ENCODE data around the gene ALPP. TPM values are rescaled to one million over a fixed set of nuclear protein-coding genes. Genes with fewer than 3 reads are reported as not detected.
"Not testable (repeated sequence)": the region's sequence is repeated elsewhere in the genome, so short reads cannot be mapped to it uniquely, and the experiment has no call there.

ALPP gene
- polyA plus RNA-seq, 3 donors = not detected

DNA sequence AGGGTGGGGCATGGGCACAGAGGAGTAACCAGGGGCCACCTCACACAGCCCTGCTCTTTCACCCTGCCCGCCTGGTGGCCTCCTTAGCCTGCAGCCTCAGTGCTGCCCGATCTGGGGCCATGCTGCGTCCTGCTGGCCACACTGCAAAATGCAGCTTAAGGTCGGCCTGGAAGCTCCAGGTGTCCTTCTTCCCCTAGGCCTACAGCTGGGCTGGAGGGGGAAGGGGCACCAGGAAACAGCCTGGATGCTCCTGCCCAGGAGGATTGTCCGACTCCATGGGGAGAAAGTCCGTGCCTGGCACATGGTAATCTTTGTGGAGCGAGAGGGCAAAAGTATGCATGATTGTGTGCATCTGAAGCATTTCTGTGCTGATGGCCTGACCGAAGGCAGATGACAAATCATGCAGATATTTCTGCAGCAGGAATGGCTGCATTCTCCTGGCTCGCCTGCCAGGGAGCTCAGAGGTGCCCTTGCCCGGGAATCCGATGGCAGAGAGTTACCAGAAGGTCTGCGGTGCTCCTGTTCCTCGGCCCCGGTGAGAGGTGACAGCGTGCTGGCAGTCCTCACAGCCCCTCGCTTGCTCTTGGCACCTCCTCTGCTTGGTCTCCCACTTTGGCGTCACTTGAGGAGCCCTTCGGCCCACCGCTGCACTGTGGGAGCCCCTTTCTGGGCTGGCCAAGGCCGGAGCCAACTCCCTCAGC, 12.8 kb upstream of the ALPP start:
- Mint-ChIP-seq H3K9me3 (peaks cover 7 to 17% (median 13%) of the 10 kb centered on the region in 7 donors), H3K4me1 (peaks cover 16% of the 10 kb centered on the region), H3K36me3 (no peaks in the 10 kb centered on the region), H3K27me3 (ENCODE audit: low read depth in 3 of 3) (peaks cover 0 to 4% (median 2%) of the 10 kb centered on the region in 3 donors), H3K27ac (no peak overlapping the region), H3K4me3 (peak overlapping the region in 1 of 2 donors; percentile 21)
- H3K27me3 ChIP-seq (ENCODE audit: control insufficient read depth in 2 of 2, insufficient read depth in 2 of 2, low read length in 2 of 2) = no peaks in the 10 kb centered on the region
- no peaks in the 10 kb centered on the region for H3K36me3 ChIP-seq (replicated peaks in 1 of 2; ENCODE audit: control insufficient read depth in 1 of 2, insufficient read depth in 2 of 2, low read length in 2 of 2)
- 76% methylated on average over 18 of the region's 20 CpGs for WGBS (ENCODE audit: insufficient coverage)
- no peak for DNase-seq
- no peak overlapping the region for H3K4me2 ChIP-seq (replicated peaks; ENCODE audit: extremely low read depth, low read length, poor library complexity, severe bottlenecking)
- H3K9ac ChIP-seq (ENCODE audit: insufficient read depth, low read length, poor library complexity, severe bottlenecking) = no peak overlapping the region
- intact Hi-C loops (cut with micrococcal nuclease) = no loop called here
- H3K4me1 ChIP-seq (ENCODE audit: control insufficient read depth in 1 of 2, insufficient read depth in 2 of 2, low read length in 2 of 2) = peaks cover 8 to 9% of the 10 kb centered on the region in 2 donors
- H3K27ac ChIP-seq (ENCODE audit: low read depth in 1 of 2, low read length in 2 of 2) = no peak overlapping the region
- no peak overlapping the region for H2AFZ ChIP-seq (ENCODE audit: insufficient read depth, low read depth, low read length, poor library complexity, severe bottlenecking)
- peaks cover 11 to 18% of the 10 kb centered on the region in 2 donors for H3K9me3 ChIP-seq (replicated peaks in 1 of 2; ENCODE audit: control insufficient read depth in 1 of 2, insufficient read depth in 1 of 2, low read length in 2 of 2)
- H3K4me3 ChIP-seq (replicated peaks in 1 of 3; ENCODE audit: low read depth in 2 of 3, low read length in 3 of 3) = no peak overlapping the region
- no peak for TF ChIP-seq CTCF (IDR thresholded peaks at IDR 0.05)
- H4K20me1 ChIP-seq (ENCODE audit: insufficient read depth, low read length) = no peaks in the 10 kb centered on the region
- H3K79me2 ChIP-seq (ENCODE audit: insufficient read depth, low read length) = no peaks in the 10 kb centered on the region

GRCh38 chr2:232366461-232366860, 12.1 kb upstream of the ALPP start:
- H3K27me3 ChIP-seq (ENCODE audit: control insufficient read depth in 2 of 2, insufficient read depth in 2 of 2, low read length in 2 of 2); DNase-seq; H2AFZ ChIP-seq (ENCODE audit: insufficient read depth, low read depth, low read length, poor library complexity, severe bottlenecking); H3K4me3 Mint-ChIP-seq; H3K4me1 ChIP-seq (ENCODE audit: control insufficient read depth in 1 of 2, insufficient read depth in 2 of 2, low read length in 2 of 2); H3K4me3 ChIP-seq (replicated peaks in 1 of 3; ENCODE audit: low read depth in 2 of 3, low read length in 3 of 3); H3K27me3 Mint-ChIP-seq (ENCODE audit: low read depth in 3 of 3); H3K36me3 Mint-ChIP-seq; H4K20me1 ChIP-seq (ENCODE audit: insufficient read depth, low read length); H3K4me2 ChIP-seq (replicated peaks; ENCODE audit: extremely low read depth, low read length, poor library complexity, severe bottlenecking); H3K79me2 ChIP-seq (ENCODE audit: insufficient read depth, low read length); H3K36me3 ChIP-seq (replicated peaks in 1 of 2; ENCODE audit: control insufficient read depth in 1 of 2, insufficient read depth in 2 of 2, low read length in 2 of 2); intact Hi-C loops (cut with micrococcal nuclease); H3K9ac ChIP-seq (ENCODE audit: insufficient read depth, low read length, poor library complexity, severe bottlenecking); H3K27ac ChIP-seq (ENCODE audit: low read depth in 1 of 2, low read length in 2 of 2); H3K27ac Mint-ChIP-seq: not testable (repeated sequence)
- WGBS (ENCODE audit: insufficient coverage) = 92% methylated on average over 13 of the region's 23 CpGs
- peaks cover 11 to 13% of the 10 kb centered on the region in 2 donors for H3K9me3 ChIP-seq (replicated peaks in 1 of 2; ENCODE audit: control insufficient read depth in 1 of 2, insufficient read depth in 1 of 2, low read length in 2 of 2)
- Mint-ChIP-seq H3K9me3 (peaks cover 7 to 13% (median 10%) of the 10 kb centered on the region in 7 donors), H3K4me1 (peaks cover 16% of the 10 kb centered on the region)

Measured in CD14-positive monocyte (primary cell).